GM12873 (cell line): ENCODE measurements around the gene SEMA4F.

Experiments
- TF ChIP-seq, protein P1 (sequence below): IDR thresholded peaks from 2 replicates; pipeline ENCODE4 v1.5.1; 2012; ENCODE audit warnings: low read depth, mild to moderate bottlenecking, moderate library complexity, low read length, control low read depth; ENCODE audit not compliant: insufficient read depth; ENCODE audit errors: missing control alignments

The SEMA4F gene

DNA sequence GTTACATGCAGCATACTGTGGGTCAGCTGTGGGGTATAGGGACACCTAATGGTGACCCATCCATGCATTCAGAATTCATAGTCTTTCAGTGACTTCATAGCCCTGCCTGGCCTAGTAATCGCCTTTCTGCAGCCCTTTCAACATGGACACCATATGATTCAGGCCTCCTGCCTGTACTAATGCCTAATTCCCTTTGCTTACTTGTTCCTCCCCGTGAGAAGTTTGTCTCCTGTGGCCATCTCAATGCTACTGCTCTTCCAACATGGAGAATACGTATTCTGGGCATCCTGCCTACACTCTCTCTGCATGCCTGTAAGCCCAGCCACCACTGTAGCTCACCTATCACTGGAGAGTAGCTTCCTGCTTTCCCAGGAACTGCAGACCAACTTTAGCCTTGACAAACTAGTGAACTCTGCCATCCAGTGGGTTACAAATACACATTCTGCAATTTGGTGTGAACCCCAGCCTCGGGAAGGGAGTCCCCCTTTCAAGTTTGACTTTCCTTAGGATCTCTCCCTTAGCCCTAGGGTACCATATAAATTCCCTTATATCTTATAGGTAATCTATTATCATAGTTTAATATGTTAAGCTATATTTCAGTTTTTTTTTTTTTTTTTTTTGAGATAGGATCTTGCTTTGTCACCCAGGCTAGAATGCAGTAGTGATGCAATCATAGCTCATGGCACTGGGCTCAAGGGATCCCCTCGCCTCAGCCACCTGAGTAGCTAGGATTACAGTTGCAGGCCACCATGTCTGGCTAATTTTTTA, 28.2 kb upstream of the SEMA4F start:
- TF ChIP-seq, protein P1, sequence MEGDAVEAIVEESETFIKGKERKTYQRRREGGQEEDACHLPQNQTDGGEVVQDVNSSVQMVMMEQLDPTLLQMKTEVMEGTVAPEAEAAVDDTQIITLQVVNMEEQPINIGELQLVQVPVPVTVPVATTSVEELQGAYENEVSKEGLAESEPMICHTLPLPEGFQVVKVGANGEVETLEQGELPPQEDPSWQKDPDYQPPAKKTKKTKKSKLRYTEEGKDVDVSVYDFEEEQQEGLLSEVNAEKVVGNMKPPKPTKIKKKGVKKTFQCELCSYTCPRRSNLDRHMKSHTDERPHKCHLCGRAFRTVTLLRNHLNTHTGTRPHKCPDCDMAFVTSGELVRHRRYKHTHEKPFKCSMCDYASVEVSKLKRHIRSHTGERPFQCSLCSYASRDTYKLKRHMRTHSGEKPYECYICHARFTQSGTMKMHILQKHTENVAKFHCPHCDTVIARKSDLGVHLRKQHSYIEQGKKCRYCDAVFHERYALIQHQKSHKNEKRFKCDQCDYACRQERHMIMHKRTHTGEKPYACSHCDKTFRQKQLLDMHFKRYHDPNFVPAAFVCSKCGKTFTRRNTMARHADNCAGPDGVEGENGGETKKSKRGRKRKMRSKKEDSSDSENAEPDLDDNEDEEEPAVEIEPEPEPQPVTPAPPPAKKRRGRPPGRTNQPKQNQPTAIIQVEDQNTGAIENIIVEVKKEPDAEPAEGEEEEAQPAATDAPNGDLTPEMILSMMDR = no peak

DNA sequence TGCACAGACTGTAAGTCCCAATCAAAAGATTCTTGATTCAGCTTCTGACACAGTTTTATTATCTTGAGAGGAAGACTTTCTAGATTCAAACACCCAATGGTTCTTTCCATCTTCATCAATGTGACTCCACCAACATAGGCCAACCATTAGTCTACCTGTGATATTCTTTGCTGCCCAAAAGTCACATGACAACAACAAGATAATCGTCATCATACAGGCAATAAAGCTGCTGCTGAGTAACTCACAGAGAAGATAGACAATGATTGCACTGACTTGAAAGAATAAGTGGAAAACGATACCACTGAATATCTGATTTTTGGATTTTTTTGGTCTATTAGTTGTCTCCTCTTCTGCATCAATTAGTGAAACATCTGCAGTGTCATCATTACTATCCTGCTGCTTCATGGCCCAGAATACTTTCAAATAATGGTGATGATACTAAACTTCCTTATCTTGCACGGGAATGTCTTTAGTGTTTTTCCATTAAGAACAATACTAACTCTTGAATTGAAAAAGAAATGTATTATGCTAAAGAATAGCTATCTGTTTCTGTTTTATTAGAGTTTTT, 25.4 kb upstream of the SEMA4F start:
- TF ChIP-seq, protein P1 = no peak

DNA sequence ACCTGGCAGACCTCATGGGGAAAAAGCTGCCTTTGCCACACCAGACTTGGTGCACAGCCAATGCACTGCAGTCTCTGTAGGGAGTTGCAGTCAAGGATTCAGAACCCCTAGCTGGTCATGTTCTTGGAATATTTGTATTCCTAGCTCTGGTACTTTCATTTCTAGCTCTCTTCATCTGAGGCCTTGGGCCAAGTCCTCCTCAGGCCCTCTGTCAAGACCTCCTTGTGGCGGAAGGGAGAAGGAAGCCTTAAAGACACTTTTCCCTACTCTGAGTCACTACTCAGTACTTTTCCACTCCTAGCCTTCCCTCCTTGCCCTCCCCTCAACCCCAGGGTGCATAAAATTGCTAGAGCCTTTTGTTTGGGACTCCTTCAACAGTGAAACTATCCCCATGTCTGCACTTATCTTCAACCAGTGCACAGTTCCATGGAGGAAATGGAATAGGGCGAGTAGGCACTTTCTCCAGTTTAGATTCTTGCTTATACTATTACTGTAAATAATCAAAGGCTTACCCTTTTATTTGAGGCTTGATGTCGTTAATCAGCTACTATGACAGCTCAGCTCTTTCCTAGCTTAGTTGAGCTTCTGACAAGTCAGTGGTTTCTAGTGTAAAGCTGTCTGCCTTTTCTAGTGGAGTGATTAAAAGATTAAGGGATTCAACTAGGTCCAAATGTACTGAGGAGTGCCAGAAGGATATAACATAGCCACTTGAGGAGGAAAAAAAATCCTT, 21.7 kb upstream of the SEMA4F start:
- TF ChIP-seq, protein P1 = no peak

DNA sequence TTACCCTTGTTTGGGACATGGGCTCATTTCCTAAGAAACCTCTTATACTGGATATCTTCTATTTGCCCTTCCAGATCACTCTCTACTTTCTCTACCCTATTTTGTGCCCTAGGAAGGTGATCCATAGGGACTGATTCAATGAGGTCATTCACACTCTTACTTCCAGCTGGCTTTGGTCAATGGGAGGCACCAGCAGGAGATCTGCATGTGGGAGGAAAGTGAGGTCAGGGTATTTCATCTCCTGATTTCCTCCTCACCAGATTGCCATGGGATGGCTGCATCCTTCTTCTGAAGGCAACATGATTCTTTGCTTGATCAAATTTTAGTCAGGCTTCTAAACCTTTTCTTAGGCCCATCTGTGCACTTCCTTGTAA, 21.1 kb upstream of the SEMA4F start:
- TF ChIP-seq, protein P1 = no peak

DNA sequence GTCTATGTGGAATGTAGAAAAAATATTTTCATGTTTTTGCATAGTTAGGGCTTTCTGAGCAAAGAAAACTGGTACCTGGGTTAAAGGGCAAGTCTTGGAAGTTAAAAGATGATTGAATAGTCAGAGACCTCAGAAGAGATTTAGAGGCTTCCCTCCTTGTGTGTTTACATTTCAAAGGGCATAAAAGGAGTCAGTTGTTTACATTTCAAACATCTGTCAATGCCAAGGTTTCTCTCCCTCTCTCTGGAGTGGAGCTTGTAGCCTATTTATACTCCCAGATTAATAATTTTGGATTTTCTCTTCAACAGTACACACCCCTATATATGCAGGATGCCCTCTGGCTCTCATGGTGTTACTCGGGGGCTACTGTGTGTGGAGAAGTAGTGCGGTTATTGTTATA, 14.5 kb upstream of the SEMA4F start:
- TF ChIP-seq, protein P1 = no peak

DNA sequence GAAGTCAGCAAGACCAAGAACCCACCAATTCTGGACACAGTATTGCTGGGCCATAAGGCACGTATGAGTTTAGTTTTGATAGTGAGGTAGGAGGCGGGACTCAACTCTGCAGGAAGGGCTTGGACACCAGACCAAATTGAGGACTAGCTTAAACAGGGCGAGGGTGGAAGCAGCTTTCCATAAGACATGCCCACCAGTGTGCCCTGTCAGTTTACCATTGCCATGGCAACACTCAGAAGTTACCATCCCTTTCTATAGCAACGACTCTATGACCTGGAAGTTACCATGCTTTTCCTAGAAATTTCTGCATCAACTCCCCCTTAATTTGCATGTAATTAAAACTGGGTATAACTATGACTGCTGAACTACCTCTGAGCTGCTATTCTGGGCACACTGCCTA, 8.7 kb upstream of the SEMA4F start:
- TF ChIP-seq, protein P1 = no peak

DNA sequence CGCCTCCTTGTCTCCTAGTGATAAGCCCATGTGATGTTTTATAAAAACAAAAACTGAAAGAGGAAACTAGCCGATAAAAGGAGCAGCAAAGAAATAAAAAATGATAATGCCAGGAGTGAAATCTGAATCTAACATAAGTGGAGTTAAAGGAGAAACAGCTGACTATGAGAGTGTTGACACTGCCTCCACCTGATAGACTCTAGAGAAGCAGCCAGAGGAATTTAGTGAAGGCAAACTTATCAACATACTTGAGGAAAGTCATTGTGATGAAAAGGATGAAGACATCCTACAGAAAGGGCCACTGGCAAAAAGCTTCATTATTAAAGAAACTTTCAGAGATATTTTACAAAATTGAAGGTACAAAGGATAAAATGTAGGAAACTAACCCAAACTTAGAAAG, 7.8 kb upstream of the SEMA4F start:
- TF ChIP-seq, protein P1 = no peak
